HepG2 (cell line): Measurements from ENCODE around the gene BAZ1A. TPM values are rescaled to one million over a fixed set of nuclear protein-coding genes. Genes with fewer than 3 reads are reported as not detected.

Experiments
- ATAC-seq: fragments of 200-7000 bp; cut with Tn5 transposase; 3 replicates; pipeline ENCODE4 v1.9.1; 2020; ENCODE audit warnings: mild to moderate bottlenecking, moderate library complexity
- BruUV-seq: library from RNA; stranded (reverse); fragments of 400-500 nt; replicated peaks from 2 replicates; lab custom pipeline; 2021; lab: Mats Ljungman, UMichigan
- CTCF ChIA-PET: fragments of 300-600 bp; formaldehyde crosslinking; extraction: SDS; loops from one replicate; lab custom pipeline; 2021; ENCODE audit warnings: low total read pairs, inconsistent platforms, low intra/inter-chr PET ratio; lab: Yijun Ruan, JAX
- POLR2A ChIA-PET: fragments of 350-600 bp; sonication (Branson Sonifier 250); formaldehyde crosslinking; loops from one replicate; lab custom pipeline; 2020; ENCODE audit warnings: antibody characterized with exemption, inconsistent platforms; lab: Yijun Ruan, JAX
- DNase-seq: peaks from one replicate; pipeline ENCODE4 v3.0.0-alpha.2; 2015; ENCODE audit warnings: low spot score
- FAIRE-seq: peaks from 3 replicates; lab custom pipeline; 2011; peaks lifted over from hg19 to GRCh38; lab: Jason Lieb, UNC
- H2AFZ ChIP-seq: one replicate; pipeline ENCODE4 v1.6.1; 2011; ENCODE audit warnings: low read length, inconsistent platforms
- H3K27ac ChIP-seq: fragments of 300-600 bp; 3 replicates; pipeline ENCODE4 v1.8.0; 2011; ENCODE audit warnings: mixed run types, mild to moderate bottlenecking, mixed read lengths, low read length, inconsistent platforms; ENCODE audit not compliant: insufficient read depth; ENCODE audit errors: extremely low read length
- H3K27me3 ChIP-seq, 2 experiments: fragments of 200-600 bp in 1 of 2; 2 replicates in 1 of 2; 3 replicates in 1 of 2; pipeline versions ENCODE4 v1.6.0 to v1.8.0; 2011; ENCODE audit warnings: low read length in 2 of 2, mild to moderate bottlenecking in 2 of 2, moderate library complexity in 2 of 2, inconsistent platforms in 1 of 2; ENCODE audit not compliant: insufficient read depth in 2 of 2, control insufficient read depth in 1 of 2
- H3K36me3 ChIP-seq, 2 experiments: fragments of 200-600 bp in 1 of 2; replicated peaks in 1 of 2; 2 replicates in 1 of 2; 3 replicates in 1 of 2; pipeline versions ENCODE4 v1.5.1 to v1.8.0; 2011; ENCODE audit warnings: low read length in 2 of 2, inconsistent platforms in 1 of 2; ENCODE audit not compliant: insufficient read depth in 2 of 2, control insufficient read depth in 1 of 2
- H3K4me1 ChIP-seq: 2 replicates; pipeline ENCODE4 v1.5.1; 2012; ENCODE audit warnings: low read length, inconsistent platforms; ENCODE audit not compliant: insufficient read depth
- H3K4me2 ChIP-seq: 2 replicates; pipeline ENCODE4 v1.6.0; 2011; ENCODE audit warnings: low read depth, low read length, inconsistent platforms
- H3K4me3 ChIP-seq, 3 experiments: fragments of 200-600 bp in 1 of 3; sonication (generic), shearing (Covaris generic) in 1 of 3; replicated peaks in 1 of 3; 2 replicates each; pipeline ENCODE4 v1.5.1; 2011 to 2016; ENCODE audit warnings: low read length in 3 of 3, inconsistent platforms in 2 of 3, low read depth in 2 of 3, mild to moderate bottlenecking in 2 of 3, control low read depth in 1 of 3, mixed read lengths in 1 of 3; ENCODE audit not compliant: insufficient read depth in 1 of 3
- H3K79me2 ChIP-seq: one replicate; pipeline ENCODE4 v1.6.1; 2011; ENCODE audit warnings: low read length, inconsistent platforms; ENCODE audit not compliant: insufficient read depth
- H3K9ac ChIP-seq: 2 replicates; pipeline ENCODE4 v1.6.0; 2011; ENCODE audit warnings: mild to moderate bottlenecking, low read depth, low read length, inconsistent platforms; ENCODE audit not compliant: insufficient read depth
- H3K9me3 ChIP-seq: 2 replicates; pipeline ENCODE4 v1.5.1; 2012; ENCODE audit warnings: mild to moderate bottlenecking, low read length
- H4K20me1 ChIP-seq: 2 replicates; pipeline ENCODE4 v1.6.0; 2011; ENCODE audit warnings: inconsistent platforms, mild to moderate bottlenecking, low read length, moderate library complexity; ENCODE audit not compliant: insufficient read depth
- AKAP8 ChIP-seq: sonication (generic); formaldehyde crosslinking; IDR thresholded peaks from 2 replicates; pipeline ENCODE4 v1.5.1; 2020; ENCODE audit warnings: mild to moderate bottlenecking, missing genetic modification reagents
- ARID3A ChIP-seq: IDR thresholded peaks from 2 replicates; pipeline ENCODE4 v1.6.1; 2012; ENCODE audit warnings: low read depth, low read length, improper control_type of control experiment
- CEBPG ChIP-seq: IDR thresholded peaks from 2 replicates; pipeline ENCODE4 v1.6.1; 2016
- PHF21A ChIP-seq: sonication (generic); formaldehyde crosslinking; IDR thresholded peaks from 2 replicates; pipeline ENCODE4 v1.5.0; 2020; ENCODE audit warnings: mild to moderate bottlenecking, missing genetic modification reagents
- REL ChIP-seq: sonication (generic); formaldehyde crosslinking; conservative IDR thresholded peaks from 2 replicates; pipeline ENCODE4 v1.8.0; 2022; ENCODE audit warnings: mild to moderate bottlenecking, missing genetic modification reagents, moderate library complexity
- RORA ChIP-seq: sonication (generic); formaldehyde crosslinking; IDR thresholded peaks from 2 replicates; pipeline ENCODE4 v1.5.0; 2020; ENCODE audit warnings: mild to moderate bottlenecking, missing genetic modification reagents, moderate library complexity
- SPEN ChIP-seq: sonication (generic); formaldehyde crosslinking; IDR thresholded peaks from 2 replicates; pipeline ENCODE4 v1.5.1; 2020; ENCODE audit warnings: low read depth, mild to moderate bottlenecking, missing genetic modification reagents
- ZNF121 ChIP-seq: sonication (generic); formaldehyde crosslinking; IDR thresholded peaks from 2 replicates; pipeline ENCODE4 v1.5.0; 2020; ENCODE audit warnings: mild to moderate bottlenecking, missing genetic modification reagents
- WGBS: methylation state at CpG from one replicate; pipeline ENCODE4 v1.1.6; 2017; ENCODE audit warnings: low lambda C conversion rate; 5-methylcytosine and 5-hydroxymethylcytosine counted together
- in situ Hi-C: cut with HindIII; loops from 2 replicates; pipeline ENCODE4 v1.10.0; 2017; ENCODE audit warnings: low pct_unique_long_range_greater_than_20kb; ENCODE audit not compliant: extremely low pct_ligation_motif_present
- intact Hi-C: fragments of 100-400 bp; cut with micrococcal nuclease; formaldehyde crosslinking; loops from one replicate; pipeline ENCODE4 v1.10.0; 2022; ENCODE audit not compliant: unreplicated experiment
- polyA plus RNA-seq, 8 experiments: library from polyadenylated mRNA; depleted of rRNA in 3 of 8; stranded (reverse) in 7 of 8; unstranded in 1 of 8; fragments of >200 nt; fragmentation: Illumina TruSeq in 4 of 8; extraction: Trizol in 4 of 8; gene quantifications; 2 replicates each; pipeline versions ENCODE4 v1.2.1 to v1.2.3, GENCODE V29; 2011 to 2016; ENCODE audit warnings: low read depth in 4 of 8, missing spikeins in 1 of 8, mixed read lengths in 1 of 8; ENCODE audit not compliant: insufficient read depth in 1 of 8
- total RNA-seq, 5 experiments: library from RNA; depleted of rRNA; stranded (reverse); fragments of >200 nt; fragmentation: Illumina TruSeq; extraction: Trizol; gene quantifications; 2 replicates each; pipeline ENCODE4 v1.2.3, GENCODE V29; 2016; ENCODE audit warnings: low read depth in 1 of 5

The BAZ1A gene
- total and polyA plus RNA-seq, 2 of the 13 experiments (the other 11 are each of a cell fraction or from before 2014, with no cell fraction given), result 20.9 to 56.8 TPM

GRCh38 chr14:34865889-34866574 lies 9.1 kb downstream of the BAZ1A start (continued):
- TF ChIP-seq ARID3A (no peak), RORA (no peak), SPEN (CRISPR knock-in tag) (peak; percentile 49; the same call in 1 of the 2 replicates)

GRCh38 chr14:34863844-34864243 lies 11.3 kb downstream of the BAZ1A start:
- H3K27me3 ChIP-seq, result no peaks in the 10 kb centered on the region
- no peaks in the 10 kb centered on the region for H3K9me3 ChIP-seq
- POLR2A ChIA-PET, result interaction anchor here (1.0 kb wide), 1 partner anchor 150 kb away, joined by 3 read pairs; the partner anchor contains the start of gene CFL2
- H3K79me2 ChIP-seq, result peaks cover 35% of the 10 kb centered on the region
- H3K4me2 ChIP-seq, result no peak overlapping the region
- intact Hi-C loops, result no loop called here
- 0 out of 2 replicates have a peak, but pooled peaks have one; percentile 26 for TF ChIP-seq PHF21A (CRISPR knock-in tag)
- TF ChIP-seq REL, result no peak
- TF ChIP-seq AKAP8, result 0 out of 2 replicates have a peak, but pooled peaks have one; percentile 8
- TF ChIP-seq CEBPG (CRISPR knock-in tag), result no peak
- TF ChIP-seq ZNF121 (CRISPR knock-in tag), result peak; percentile 50; the same call in 1 of the 2 replicates
- CTCF ChIA-PET, result no interaction called here
- H4K20me1 ChIP-seq, result no peaks in the 10 kb centered on the region
- in situ Hi-C loops, result no loop called here
- FAIRE-seq (no peak), DNase-seq (no peak), ATAC-seq (no peak)
- 100% methylated on average over 1 of the region's 1 CpG for WGBS
- H3K4me1 ChIP-seq, result peaks cover 19% of the 10 kb centered on the region
- no peak overlapping the region for H3K27ac ChIP-seq
- no peak overlapping the region for H2AFZ ChIP-seq
- H3K9ac ChIP-seq, result no peak overlapping the region
- H3K36me3 ChIP-seq, result peaks cover 9 to 28% of the 10 kb centered on the region in 2 experiments; a peak in 4 of 5 replicates
- H3K4me3 ChIP-seq, result no peak overlapping the region
- no TSS peak for BruUV-seq
